BJ (cell line): Measurements from ENCODE around the gene MBOAT7. TPM values are rescaled to one million over a fixed set of nuclear protein-coding genes. Genes with fewer than 3 reads are reported as not detected.

Experiments
- CTCF ChIA-PET: fragments of 350-600 bp; formaldehyde crosslinking; extraction: SDS; loops from one replicate; lab custom pipeline; 2021; ENCODE audit warnings: antibody characterized with exemption, inconsistent platforms; lab: Yijun Ruan, JAX
- POLR2A ChIA-PET: fragments of 300-600 bp; sonication (Branson Sonifier 250); formaldehyde crosslinking; extraction: SDS; loops from one replicate; lab custom pipeline; 2021; ENCODE audit warnings: antibody characterized with exemption; lab: Charles Lee
- DNase-seq: peaks from one replicate; pipeline ENCODE4 v3.0.0-alpha.2; 2011; ENCODE audit warnings: low read depth
- H3K27me3 ChIP-seq: 2 replicates; pipeline ENCODE4 v1.6.0; 2011; ENCODE audit warnings: low read length; ENCODE audit not compliant: control insufficient read depth, insufficient read depth
- H3K36me3 ChIP-seq: 2 replicates; pipeline ENCODE4 v1.5.1; 2011; ENCODE audit warnings: low read length; ENCODE audit not compliant: control insufficient read depth, insufficient read depth
- H3K4me3 ChIP-seq: 2 replicates; pipeline ENCODE4 v1.5.1; 2011; ENCODE audit warnings: low read depth, mild to moderate bottlenecking, control low read depth, low read length
- CTCF ChIP-seq: IDR thresholded peaks from 2 replicates; pipeline ENCODE4 v1.5.1; 2011; ENCODE audit warnings: low read depth, mild to moderate bottlenecking, control low read depth, inconsistent platforms, low read length, moderate library complexity; ENCODE audit not compliant: insufficient read depth
- polyA plus RNA-seq: library from polyadenylated mRNA; depleted of rRNA; stranded (reverse); fragments of >200 nt; gene quantifications from 2 replicates; pipeline ENCODE4 v1.2.3, GENCODE V29; 2011

Gene MBOAT7
- polyA plus RNA-seq, 1 experiment = 101 TPM

- no peak for DNase-seq
- no peak overlapping the region for H3K4me3 ChIP-seq
- TF ChIP-seq CTCF = no peak
- ChIA-PET POLR2A (no interaction called here), CTCF (no interaction called here)
- H3K27me3 ChIP-seq = no peaks in the 10 kb centered on the region
- H3K36me3 ChIP-seq = peaks cover 64% of the 10 kb centered on the region
Measured at GRCh38 chr19:54152267-54152666, 37.1 kb downstream of the MBOAT7 start.

- H3K27me3 ChIP-seq = no peaks in the 10 kb centered on the region
- CTCF ChIA-PET = interaction anchor here (1.0 kb wide), 1 partner anchor 9 kb away, joined by 3 read pairs; no protein-coding TSS in a partner anchor
- POLR2A ChIA-PET = no interaction called here
- no peak for DNase-seq
- H3K4me3 ChIP-seq = no peak overlapping the region
- H3K36me3 ChIP-seq = peaks cover 65% of the 10 kb centered on the region
- TF ChIP-seq CTCF = no peak
Measured at GRCh38 chr19:54151362-54152035, 37.9 kb downstream of the MBOAT7 start.

- no peak for DNase-seq
- no peak for TF ChIP-seq CTCF
- H3K36me3 ChIP-seq = peaks cover 75% of the 10 kb centered on the region
- no peaks in the 10 kb centered on the region for H3K27me3 ChIP-seq
- H3K4me3 ChIP-seq = no peak overlapping the region
- ChIA-PET CTCF (no interaction called here), POLR2A (no interaction called here)
Measured at GRCh38 chr19:54149021-54149812, 40.2 kb downstream of the MBOAT7 start.

- no peak for TF ChIP-seq CTCF
- no peaks in the 10 kb centered on the region for H3K27me3 ChIP-seq
- POLR2A ChIA-PET = no interaction called here
- peaks cover 77% of the 10 kb centered on the region for H3K36me3 ChIP-seq
- no peak overlapping the region for H3K4me3 ChIP-seq
- CTCF ChIA-PET = interaction anchor here (1.6 kb wide), 1 partner anchor 10 kb away, joined by 6 read pairs; the partner anchor contains the start of gene CNOT3
- no peak for DNase-seq
Measured at GRCh38 chr19:54148158-54148557, 41.2 kb downstream of the MBOAT7 start.

- no peaks in the 10 kb centered on the region for H3K27me3 ChIP-seq
- no peak overlapping the region for H3K4me3 ChIP-seq
- DNase-seq = no peak
- ChIA-PET CTCF (interaction anchor here (1.6 kb wide), 1 partner anchor 10 kb away, joined by 6 read pairs; the partner anchor contains the start of gene CNOT3), POLR2A (no interaction called here)
- no peak for TF ChIP-seq CTCF
- H3K36me3 ChIP-seq = peaks cover 79% of the 10 kb centered on the region
Measured at GRCh38 chr19:54147676-54148075, 41.7 kb downstream of the MBOAT7 start.
